B cell (primary cell): Measurements from ENCODE around the gene SLC7A5. TPM values are rescaled to one million over a fixed set of nuclear protein-coding genes. Genes with fewer than 3 reads are reported as not detected.

Experiments
- ATAC-seq: fragments of 200-7000 bp; cut with Tn5 transposase; one replicate; pipeline ENCODE4 v1.10.0; 2021; ENCODE audit warnings: low read depth, mild to moderate bottlenecking, moderate number of reproducible peaks, moderate library complexity
- CTCF ChIA-PET: fragments of 350-600 bp; sonication (Branson Sonifier 250); formaldehyde crosslinking; loops from one replicate; lab custom pipeline; 2021; ENCODE audit warnings: antibody characterized with exemption, inconsistent platforms; lab: Charles Lee
- POLR2A ChIA-PET: fragments of 350-600 bp; sonication (Branson Sonifier 250); formaldehyde crosslinking; loops from one replicate; lab custom pipeline; 2021; ENCODE audit warnings: antibody characterized with exemption; lab: Charles Lee
- DNase-seq: peaks from one replicate; pipeline ENCODE4 v3.0.0; 2013
- H2AFZ ChIP-seq: 2 replicates; pipeline ENCODE4 v1.6.1; 2012; ENCODE audit warnings: mild to moderate bottlenecking, low read depth, low read length; ENCODE audit not compliant: insufficient read depth, poor library complexity, severe bottlenecking
- H3K27ac ChIP-seq, 2 donors: 1 replicate in 1 of 2; 2 replicates in 1 of 2; pipeline ENCODE4 v1.5.1; 2012 to 2013; ENCODE audit warnings: low read length in 2 of 2, mild to moderate bottlenecking in 2 of 2, moderate library complexity in 1 of 2
- H3K27me3 ChIP-seq, 4 experiments: fragments of 200-600 bp in 1 of 4; sonication (generic) in 1 of 4; replicated peaks in 1 of 4; 1 replicate in 2 of 4; 2 replicates in 2 of 4; pipeline versions ENCODE4 v1.6.1 to v1.7.0; 2013 to 2016; ENCODE audit warnings: low read length in 3 of 4, mild to moderate bottlenecking in 2 of 4, mixed read lengths in 1 of 4, moderate library complexity in 1 of 4; ENCODE audit not compliant: insufficient read depth in 4 of 4, control insufficient read depth in 3 of 4; ENCODE audit errors: control extremely low read depth in 1 of 4
- H3K36me3 ChIP-seq, 2 experiments: replicated peaks in 1 of 2; 1 replicate in 1 of 2; 2 replicates in 1 of 2; pipeline versions ENCODE4 v1.6.1 to v1.7.1; 2013; ENCODE audit warnings: low read length in 1 of 2; ENCODE audit not compliant: insufficient read depth in 2 of 2, control insufficient read depth in 1 of 2; ENCODE audit errors: control extremely low read depth in 1 of 2, extremely low read depth in 1 of 2
- H3K4me1 ChIP-seq, 2 donors: fragments of 200-600 bp in 1 of 2; sonication (generic) in 1 of 2; 1 replicate in 1 of 2; 2 replicates in 1 of 2; pipeline versions ENCODE4 v1.5.1 to v1.6.1; 2013 to 2017; ENCODE audit warnings: low read length in 2 of 2; ENCODE audit not compliant: control insufficient read depth in 2 of 2, insufficient read depth in 2 of 2
- H3K4me2 ChIP-seq: replicated peaks from 2 replicates; pipeline ENCODE3; 2012; ENCODE audit warnings: mild to moderate bottlenecking, low read depth, low read length; ENCODE audit not compliant: poor library complexity, severe bottlenecking
- H3K4me3 ChIP-seq, 5 experiments: fragments of 200-600 bp in 1 of 5; sonication (generic) in 1 of 5; 1 replicate in 3 of 5; 2 replicates in 2 of 5; pipeline versions ENCODE4 v1.5.1 to v1.7.0; 2011 to 2016; ENCODE audit warnings: low read length in 4 of 5, mild to moderate bottlenecking in 4 of 5, low read depth in 2 of 5, control low read depth in 1 of 5, moderate library complexity in 1 of 5; ENCODE audit not compliant: insufficient read depth in 1 of 5; ENCODE audit errors: control extremely low read depth in 1 of 5, extremely low read depth in 1 of 5
- H3K79me2 ChIP-seq: fragments of 200-600 bp; sonication (generic); one replicate; pipeline ENCODE4 v1.6.0; 2016; ENCODE audit warnings: low read length; ENCODE audit not compliant: control insufficient read depth, insufficient read depth
- H3K9ac ChIP-seq: fragments of 200-600 bp; sonication (generic); 2 replicates; pipeline ENCODE4 v1.6.1; 2017; ENCODE audit warnings: mild to moderate bottlenecking, low read length, moderate library complexity
- H3K9me3 ChIP-seq, 3 donors: one replicate each; pipeline versions ENCODE4 v1.6.1 to v1.7.1; 2013; ENCODE audit warnings: low read length in 2 of 3; ENCODE audit not compliant: control insufficient read depth in 2 of 3, insufficient read depth in 1 of 3; ENCODE audit errors: control extremely low read depth in 1 of 3
- H4K20me1 ChIP-seq: 2 replicates; pipeline ENCODE4 v1.6.0; 2012; ENCODE audit warnings: mild to moderate bottlenecking, low read length; ENCODE audit not compliant: insufficient read depth, control insufficient read depth, poor library complexity, severe bottlenecking
- H3K27ac Mint-ChIP-seq: one replicate; pipeline ENCODE4 v1.8.0; 2021; ENCODE audit warnings: mixed read lengths
- H3K27me3 Mint-ChIP-seq: one replicate; pipeline ENCODE4 v1.8.0; 2021; ENCODE audit warnings: mixed read lengths
- H3K4me1 Mint-ChIP-seq: one replicate; pipeline ENCODE4 v1.8.0; 2021; ENCODE audit warnings: mixed read lengths
- H3K4me3 Mint-ChIP-seq: one replicate; pipeline ENCODE4 v1.8.0; 2021; ENCODE audit warnings: mixed read lengths
- H3K9me3 Mint-ChIP-seq: one replicate; pipeline ENCODE4 v1.8.0; 2022; ENCODE audit warnings: mixed read lengths; ENCODE audit not compliant: insufficient read depth
- EZH2 ChIP-seq: IDR thresholded peaks from 2 replicates; pipeline ENCODE4 v1.6.1; 2012; ENCODE audit warnings: borderline replicate concordance, low read depth, mild to moderate bottlenecking, moderate library complexity, low read length; ENCODE audit not compliant: insufficient read depth, poor library complexity, severe bottlenecking
- WGBS: methylation state at CpG from one replicate; pipeline ENCODE4 v1.1.5; 2013; ENCODE audit warnings: missing lambda C conversion rate; ENCODE audit not compliant: insufficient coverage; 5-methylcytosine and 5-hydroxymethylcytosine counted together
- intact Hi-C: fragments of 100-400 bp; cut with micrococcal nuclease; formaldehyde crosslinking; loops from one replicate; pipeline ENCODE4 v1.10.0; 2022
- polyA plus RNA-seq: library from polyadenylated mRNA; depleted of rRNA; stranded (reverse); fragments of >200 nt; gene quantifications from 2 replicates; pipeline ENCODE4 v1.2.3, GENCODE V29; 2012
- total RNA-seq, 2 donors: library from RNA; stranded (reverse); fragments of 120-200 nt in 1 of 2; gene quantifications; 1 replicate in 1 of 2; 2 replicates in 1 of 2; pipeline versions ENCODE4 v1.2.3 to v1.2.4, GENCODE V29; 2013 to 2022
- TF ChIP-seq, protein P1 (sequence below): fragments of 200-600 bp; IDR thresholded peaks from one replicate; pipeline ENCODE4 v1.8.0; 2022; ENCODE audit warnings: antibody characterized with exemption, mild to moderate bottlenecking

Gene SLC7A5
- total and polyA plus RNA-seq, 2 donors (not counting 1 experiment from before 2014, with no cell fraction given) = 2.5 to 20.9 TPM

DNA sequence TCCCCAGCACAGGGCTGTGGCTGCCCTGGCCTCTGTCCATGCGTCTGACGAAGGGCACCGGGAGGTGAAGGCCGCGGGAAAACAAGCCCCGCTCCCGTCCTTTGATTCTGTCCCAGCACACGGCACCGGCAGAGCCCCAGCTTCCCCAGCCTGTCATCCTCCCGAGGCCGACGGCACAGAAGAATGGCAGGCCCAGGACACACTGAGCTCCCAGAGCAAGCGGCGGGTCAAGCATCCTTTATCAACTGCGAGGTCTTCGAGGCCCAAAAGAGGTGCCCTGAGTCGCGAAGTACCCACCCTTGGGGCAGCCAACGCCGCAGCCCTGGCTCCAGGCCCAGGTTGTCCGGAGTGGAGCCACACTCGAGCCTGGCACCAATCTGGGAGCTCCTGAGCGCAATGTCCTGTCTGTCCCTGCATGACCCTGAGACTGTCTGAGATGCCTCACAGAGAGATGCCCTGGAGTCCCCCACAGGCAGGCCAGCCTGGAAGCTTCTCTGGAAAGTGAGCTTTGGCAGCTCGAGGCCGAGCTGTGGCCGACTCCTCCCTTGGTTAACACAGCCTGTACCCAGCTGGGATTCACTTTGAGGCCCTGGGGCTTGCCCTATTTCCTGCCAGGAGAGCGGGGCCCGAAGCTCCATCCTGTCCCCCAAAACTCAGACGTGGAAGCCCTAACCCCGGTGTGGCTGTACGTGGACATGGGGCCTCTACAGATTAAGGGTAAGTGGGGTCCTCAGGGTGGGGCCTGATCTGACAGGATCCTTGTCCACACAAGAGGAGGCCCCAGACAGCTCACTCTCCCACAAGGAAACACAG lies 23.3 kb downstream of the SLC7A5 start:
- Mint-ChIP-seq H3K27ac (no peak overlapping the region), H3K27me3 (no peaks in the 10 kb centered on the region), H3K9me3 (no peaks in the 10 kb centered on the region), H3K4me3 (no peak overlapping the region), H3K4me1 (peaks cover 12% of the 10 kb centered on the region)
- H3K4me3 ChIP-seq = no peak overlapping the region
- peaks cover 16% of the 10 kb centered on the region for H3K79me2 ChIP-seq
- no peak overlapping the region for H3K4me2 ChIP-seq
- 95% methylated on average over 27 of the region's 31 CpGs for WGBS
- no peak overlapping the region for H2AFZ ChIP-seq
- H3K27ac ChIP-seq = no peak overlapping the region
- no peak for TF ChIP-seq EZH2
- TF ChIP-seq, protein P1, sequence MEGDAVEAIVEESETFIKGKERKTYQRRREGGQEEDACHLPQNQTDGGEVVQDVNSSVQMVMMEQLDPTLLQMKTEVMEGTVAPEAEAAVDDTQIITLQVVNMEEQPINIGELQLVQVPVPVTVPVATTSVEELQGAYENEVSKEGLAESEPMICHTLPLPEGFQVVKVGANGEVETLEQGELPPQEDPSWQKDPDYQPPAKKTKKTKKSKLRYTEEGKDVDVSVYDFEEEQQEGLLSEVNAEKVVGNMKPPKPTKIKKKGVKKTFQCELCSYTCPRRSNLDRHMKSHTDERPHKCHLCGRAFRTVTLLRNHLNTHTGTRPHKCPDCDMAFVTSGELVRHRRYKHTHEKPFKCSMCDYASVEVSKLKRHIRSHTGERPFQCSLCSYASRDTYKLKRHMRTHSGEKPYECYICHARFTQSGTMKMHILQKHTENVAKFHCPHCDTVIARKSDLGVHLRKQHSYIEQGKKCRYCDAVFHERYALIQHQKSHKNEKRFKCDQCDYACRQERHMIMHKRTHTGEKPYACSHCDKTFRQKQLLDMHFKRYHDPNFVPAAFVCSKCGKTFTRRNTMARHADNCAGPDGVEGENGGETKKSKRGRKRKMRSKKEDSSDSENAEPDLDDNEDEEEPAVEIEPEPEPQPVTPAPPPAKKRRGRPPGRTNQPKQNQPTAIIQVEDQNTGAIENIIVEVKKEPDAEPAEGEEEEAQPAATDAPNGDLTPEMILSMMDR = no peak
- no peaks in the 10 kb centered on the region for H4K20me1 ChIP-seq
- DNase-seq (no peak), ATAC-seq (no peak)
- no peaks in the 10 kb centered on the region for H3K9me3 ChIP-seq
- CTCF ChIA-PET = interaction anchor here (2.1 to 5.3 kb wide), 2 partner anchors 25 to 67 kb away, joined by 12 to 47 read pairs; no protein-coding TSS in a partner anchor
- intact Hi-C loops = no loop called here
- H3K4me1 ChIP-seq = peaks cover 0 to 26% of the 10 kb centered on the region in 2 donors
- no peaks in the 10 kb centered on the region for H3K27me3 ChIP-seq
- peaks cover 0 to 2% of the 10 kb centered on the region in 2 experiments for H3K36me3 ChIP-seq
- POLR2A ChIA-PET = no interaction called here
- no peak overlapping the region for H3K9ac ChIP-seq

DNA sequence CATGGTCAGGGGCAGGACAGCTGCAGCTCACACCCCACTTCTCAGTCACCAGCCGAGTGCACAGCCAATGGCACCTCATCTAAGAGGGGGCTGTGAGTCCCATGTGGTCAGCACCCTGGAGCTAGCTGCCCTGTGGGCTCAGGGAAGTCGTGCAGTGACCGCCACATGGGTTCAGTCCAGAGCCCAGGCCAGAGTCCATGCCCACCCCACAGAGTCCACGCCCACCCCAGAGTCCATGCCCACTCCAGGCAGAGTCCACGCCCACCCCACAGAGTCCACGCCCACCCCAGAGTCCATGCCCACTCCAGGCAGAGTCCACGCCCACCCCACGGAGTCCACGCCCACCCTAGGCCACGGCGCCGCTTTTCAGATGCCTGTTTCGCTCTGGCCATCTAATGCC lies 24.1 kb downstream of the SLC7A5 start:
- 89% methylated on average over 12 of the region's 13 CpGs for WGBS
- H4K20me1 ChIP-seq = no peaks in the 10 kb centered on the region
- H3K27ac Mint-ChIP-seq = no peak overlapping the region
- no peak overlapping the region for H3K27ac ChIP-seq
- no peak overlapping the region for H3K4me2 ChIP-seq
- H3K27me3 Mint-ChIP-seq = no peaks in the 10 kb centered on the region
- H3K79me2 ChIP-seq = peaks cover 16% of the 10 kb centered on the region
- H2AFZ ChIP-seq = no peak overlapping the region
- H3K36me3 ChIP-seq = peaks cover 0 to 3% of the 10 kb centered on the region in 2 experiments
- ATAC-seq (no peak), DNase-seq (no peak)
- ChIA-PET POLR2A (no interaction called here), CTCF (interaction anchor here (5.3 kb wide), 1 partner anchor 66 kb away, joined by 47 read pairs; no protein-coding TSS in a partner anchor)
- no peak for TF ChIP-seq EZH2
- TF ChIP-seq, protein P1 = no peak
- H3K9me3 Mint-ChIP-seq = no peaks in the 10 kb centered on the region
- H3K9ac ChIP-seq = no peak overlapping the region
- H3K4me1 ChIP-seq = peaks cover 0 to 22% of the 10 kb centered on the region in 2 donors
- no peak overlapping the region for H3K4me3 ChIP-seq
- H3K27me3 ChIP-seq = no peaks in the 10 kb centered on the region
- H3K9me3 ChIP-seq = no peaks in the 10 kb centered on the region
- peaks cover 10% of the 10 kb centered on the region for H3K4me1 Mint-ChIP-seq
- intact Hi-C loops = no loop called here
- no peak overlapping the region for H3K4me3 Mint-ChIP-seq
